Measurements from ENCODE around the gene ST6GALNAC6. TPM values are rescaled to one million over a fixed set of nuclear protein-coding genes. Genes with fewer than 3 reads are reported as not detected.

ST6GALNAC6 gene
- total RNA-seq, 1 donor from 2014 or later: 49.4 TPM

DNA sequence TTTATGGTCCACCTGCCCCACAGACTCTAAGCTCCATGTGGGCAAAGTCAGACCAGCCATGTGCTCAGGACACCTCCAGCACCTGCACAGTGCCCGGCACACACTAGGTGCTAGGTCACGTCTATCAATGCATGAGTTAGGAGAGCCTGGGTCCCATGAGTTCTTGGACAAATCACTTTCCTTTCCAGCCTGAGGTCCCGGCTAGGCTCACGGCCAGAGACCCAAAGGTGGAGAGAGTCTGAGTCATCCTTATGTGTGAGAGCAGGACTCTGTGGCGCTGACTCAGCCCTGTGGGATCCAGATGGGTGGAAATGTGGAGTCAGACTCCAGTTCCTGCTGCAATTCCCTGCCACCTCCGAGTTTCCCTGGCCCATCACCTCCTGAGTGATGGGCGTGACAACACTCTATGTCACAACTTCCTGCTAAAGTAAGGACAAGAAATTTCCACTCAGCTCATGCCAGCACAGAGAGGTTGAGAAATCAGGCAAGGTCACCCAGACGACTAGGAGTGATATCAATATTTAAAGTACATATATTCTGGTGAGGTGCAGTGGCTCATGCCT is 19.9 kb upstream of the ST6GALNAC6 start:
- intact Hi-C loops (cut with DNase I): loop anchor here (2.0 to 5.0 kb wide), 4 partner anchors 42 to 185 kb away; partner anchors contain the start of genes AK1, CDK9, FPGS and TOR2A
- DNase-seq (ENCODE audit: low spot score): peak; percentile 88

- DNase-seq (ENCODE audit: low spot score): no peak
- intact Hi-C loops (cut with DNase I): loop anchor here (2.0 to 5.0 kb wide), 4 partner anchors 41 to 184 kb away; partner anchors contain the start of genes AK1, CDK9, FPGS and TOR2A
These were observed 19.0 kb upstream of the ST6GALNAC6 start for GRCh38 chr9:127918183-127919107.

GRCh38 chr9:127917603-127918002 is 18.2 kb upstream of the ST6GALNAC6 start:
- intact Hi-C loops (cut with DNase I): loop anchor here (2.0 to 5.0 kb wide), 6 partner anchors 19 to 307 kb away; partner anchors contain the start of genes AK1, CDK9, FPGS and ST6GALNAC6

GRCh38 chr9:127916720-127917581 is 17.5 kb upstream of the ST6GALNAC6 start, which contains the start of gene ST6GALNAC4:
Gene ST6GALNAC4, minus strand, starts transcription at chr9:127917041. Its CDS starts 622 bp downstream, at chr9:127916419.
- intact Hi-C loops (cut with DNase I): loop anchor here (2.0 to 5.0 kb wide), 5 partner anchors 18 to 306 kb away; partner anchors contain the start of genes AK1, CDK9, FPGS and ST6GALNAC6
- DNase-seq (ENCODE audit: low spot score): peak; percentile 98

More at GRCh38 chr9:127917603-127918002, 18.2 kb upstream of the ST6GALNAC6 start:
- DNase-seq (ENCODE audit: low spot score): no peak

GRCh38 chr9:127915801-127916719 is 16.7 kb upstream of the ST6GALNAC6 start:
- DNase-seq (ENCODE audit: low spot score): no peak
- intact Hi-C loops (cut with DNase I): loop anchor here (2.0 to 5.0 kb wide), 5 partner anchors 17 to 305 kb away; partner anchors contain the start of genes AK1, CDK9, FPGS and ST6GALNAC6

DNA sequence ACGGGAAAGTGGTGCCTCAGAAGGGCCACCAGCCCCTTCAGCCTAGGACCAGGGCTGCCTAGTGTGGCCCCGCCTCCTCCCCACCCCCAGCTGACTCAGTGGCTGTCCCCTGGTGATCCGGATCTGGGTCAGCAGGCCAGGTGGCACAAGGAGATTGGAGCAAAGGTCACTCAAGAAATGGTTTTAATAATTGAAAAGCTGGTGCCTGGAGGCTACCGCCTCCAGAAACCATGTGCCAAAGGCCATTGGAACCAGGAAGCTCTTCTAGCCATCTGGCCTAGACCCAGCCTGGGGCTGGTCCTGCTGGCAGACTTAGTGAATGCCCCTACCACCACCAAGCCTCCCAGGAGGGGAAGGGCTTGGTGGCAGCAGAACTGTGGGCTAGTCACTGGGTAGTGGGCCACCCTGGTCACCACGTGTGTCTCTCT is 15.9 kb upstream of the ST6GALNAC6 start:
- no peak for DNase-seq (ENCODE audit: low spot score)
- intact Hi-C loops (cut with DNase I): loop anchor here (5.0 kb wide), 3 partner anchors 38 to 128 kb away; partner anchors contain the start of genes AK1, CDK9 and FPGS

DNA sequence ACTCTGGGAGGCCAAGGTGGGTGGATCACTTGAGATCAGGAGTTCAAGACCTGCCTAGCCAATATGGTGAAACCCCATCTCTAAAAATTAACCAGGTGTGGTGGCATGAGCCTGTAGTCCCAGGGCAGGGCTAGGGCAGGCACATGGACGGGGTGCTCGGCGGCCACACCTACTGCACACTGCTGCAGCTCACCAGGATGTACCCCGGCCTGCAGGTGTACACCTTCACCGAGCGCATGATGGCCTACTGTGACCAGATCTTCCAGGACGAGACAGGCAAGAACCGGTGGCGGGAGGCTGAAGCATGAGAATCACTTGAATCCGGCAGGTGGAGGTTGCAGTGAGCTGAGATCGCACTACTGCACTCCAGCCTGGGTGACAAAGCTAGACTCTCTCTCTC is 14.3 kb upstream of the ST6GALNAC6 start:
- no peak for DNase-seq (ENCODE audit: low spot score)
- intact Hi-C loops (cut with DNase I): no loop called here

GRCh38 chr9:127912882-127913281 is 13.5 kb upstream of the ST6GALNAC6 start:
- intact Hi-C loops (cut with DNase I): no loop called here
- DNase-seq (ENCODE audit: low spot score): no peak

DNA sequence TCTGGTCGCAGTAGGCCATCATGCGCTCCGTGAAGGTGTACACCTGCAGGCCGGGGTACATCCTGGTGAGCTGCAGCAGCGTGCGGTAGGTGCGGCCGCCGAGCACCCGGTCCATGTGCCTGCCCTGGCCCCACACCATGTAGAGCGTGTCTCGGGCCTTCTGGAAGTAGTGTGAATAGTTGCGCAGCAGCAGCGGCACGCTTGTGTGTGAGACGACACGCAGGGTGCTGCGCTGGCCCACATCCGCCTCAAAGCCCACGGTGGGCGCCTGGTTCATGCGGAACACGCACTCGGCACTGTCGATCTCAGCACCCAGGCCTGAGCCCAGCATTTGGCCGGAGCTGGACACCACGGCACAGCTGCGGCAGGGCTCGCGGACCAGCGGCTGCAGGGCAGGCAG is 12.9 kb upstream of the ST6GALNAC6 start:
- no peak for DNase-seq (ENCODE audit: low spot score)
- intact Hi-C loops (cut with DNase I): no loop called here

- DNase-seq (ENCODE audit: low spot score): no peak
- intact Hi-C loops (cut with DNase I): no loop called here
These were observed 11.3 kb upstream of the ST6GALNAC6 start for GRCh38 chr9:127910613-127911205.

DNA sequence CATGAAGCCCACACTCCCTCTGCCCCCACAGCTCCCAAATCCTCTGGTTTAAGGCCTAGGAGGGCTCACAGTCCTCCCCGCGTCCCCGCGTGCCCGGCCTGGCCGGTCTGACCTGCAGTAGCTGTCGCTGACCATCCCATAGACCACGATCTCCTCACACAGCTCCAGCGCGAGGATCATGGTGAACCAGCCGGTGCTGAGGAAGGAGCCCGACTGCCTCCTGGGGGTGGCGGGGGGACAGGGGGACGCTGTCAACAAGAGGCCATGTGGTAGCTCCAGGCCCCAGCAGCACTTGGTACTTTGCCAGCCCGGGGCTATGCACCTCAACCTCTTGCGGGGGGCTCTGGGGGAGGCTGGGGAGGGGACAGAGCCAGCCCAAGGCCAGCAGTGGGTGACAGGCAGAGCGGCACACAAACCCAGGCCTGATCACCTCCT is 10.5 kb upstream of the ST6GALNAC6 start:
- intact Hi-C loops (cut with DNase I): no loop called here
- no peak for DNase-seq (ENCODE audit: low spot score)

- intact Hi-C loops (cut with DNase I): no loop called here
- DNase-seq (ENCODE audit: low spot score): no peak
These were observed 9.2 kb upstream of the ST6GALNAC6 start for GRCh38 chr9:127908660-127908926.

- no peak for DNase-seq (ENCODE audit: low spot score)
- intact Hi-C loops (cut with DNase I): no loop called here
These were observed 8.7 kb upstream of the ST6GALNAC6 start for GRCh38 chr9:127907867-127908659.

- intact Hi-C loops (cut with DNase I): no loop called here
- no peak for DNase-seq (ENCODE audit: low spot score)
These were observed 6.4 kb upstream of the ST6GALNAC6 start for GRCh38 chr9:127905788-127906191.

GRCh38 chr9:127905004-127905728 is 5.8 kb upstream of the ST6GALNAC6 start:
- no peak for DNase-seq (ENCODE audit: low spot score)
- intact Hi-C loops (cut with DNase I): no loop called here

DNA sequence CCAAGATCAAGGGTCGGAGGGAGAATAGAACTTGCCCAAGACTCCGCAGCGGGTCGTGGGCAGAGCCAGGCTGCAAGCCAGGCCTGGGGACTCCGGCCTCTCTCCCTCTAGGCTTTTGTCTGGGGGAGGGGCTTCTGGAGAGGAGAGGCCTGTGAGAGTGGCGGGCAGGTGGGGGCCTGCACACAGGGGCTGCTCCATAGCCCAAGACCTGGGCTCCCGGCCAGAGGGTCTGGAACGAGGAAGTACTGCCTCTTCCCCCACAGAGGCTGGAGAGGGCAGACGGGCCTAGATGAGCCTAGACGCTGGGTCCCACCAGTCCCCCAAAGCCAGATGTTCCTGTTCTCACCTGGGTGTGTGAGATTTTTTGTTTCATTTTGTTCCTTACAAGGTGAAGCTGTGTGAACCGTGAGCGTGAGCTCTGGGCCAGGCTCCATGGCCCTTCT is 5.2 kb upstream of the ST6GALNAC6 start:
- intact Hi-C loops (cut with DNase I): no loop called here
- DNase-seq (ENCODE audit: low spot score): no peak
